Measurements from ENCODE around the gene ARHGAP15. TPM values are rescaled to one million over a fixed set of nuclear protein-coding genes. Genes with fewer than 3 reads are reported as not detected.

ARHGAP15 gene
- total RNA-seq, 1 experiment from 2014 or later, result 0.41 TPM

DNA sequence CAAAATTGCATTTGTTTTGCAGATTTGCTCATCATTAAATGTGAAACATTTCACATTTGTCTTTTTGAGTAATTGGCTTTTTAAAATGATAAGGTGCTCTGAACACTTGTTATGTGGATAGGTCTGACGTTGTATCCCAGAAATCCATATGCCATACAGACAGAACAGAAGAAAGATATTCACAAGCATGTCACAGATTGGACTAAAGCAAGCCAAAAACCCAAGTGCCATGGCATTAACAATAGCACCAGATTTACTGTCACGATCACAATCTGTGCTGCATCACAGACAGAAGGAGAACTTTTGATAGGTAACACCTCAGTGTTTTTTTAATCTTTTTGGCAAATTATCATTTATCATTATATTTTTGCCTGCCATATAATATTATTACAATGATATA is 272.6 kb downstream of the ARHGAP15 start:
- no peak for DNase-seq (ENCODE audit: low read depth, low spot score)
- no TSS peak for BruUV-seq (replicated peaks)
- Histone ChIP-seq H3K4me1 (ENCODE audit: control insufficient read depth, insufficient read depth, low read length) (no peaks in the 10 kb centered on the region), H3K27me3 (ENCODE audit: control insufficient read depth, insufficient read depth, low read length) (no peaks in the 10 kb centered on the region), H3K9me3 (ENCODE audit: control insufficient read depth, insufficient read depth, low read depth, low read length) (no peaks in the 10 kb centered on the region), H3K4me3 (ENCODE audit: low read depth in 2 of 2, low read length in 2 of 2) (no peak overlapping the region), H3K27ac (ENCODE audit: low read length) (no peak overlapping the region), H3K36me3 (ENCODE audit: control insufficient read depth, insufficient read depth, low read length) (no peaks in the 10 kb centered on the region)
- TF ChIP-seq, protein P1, sequence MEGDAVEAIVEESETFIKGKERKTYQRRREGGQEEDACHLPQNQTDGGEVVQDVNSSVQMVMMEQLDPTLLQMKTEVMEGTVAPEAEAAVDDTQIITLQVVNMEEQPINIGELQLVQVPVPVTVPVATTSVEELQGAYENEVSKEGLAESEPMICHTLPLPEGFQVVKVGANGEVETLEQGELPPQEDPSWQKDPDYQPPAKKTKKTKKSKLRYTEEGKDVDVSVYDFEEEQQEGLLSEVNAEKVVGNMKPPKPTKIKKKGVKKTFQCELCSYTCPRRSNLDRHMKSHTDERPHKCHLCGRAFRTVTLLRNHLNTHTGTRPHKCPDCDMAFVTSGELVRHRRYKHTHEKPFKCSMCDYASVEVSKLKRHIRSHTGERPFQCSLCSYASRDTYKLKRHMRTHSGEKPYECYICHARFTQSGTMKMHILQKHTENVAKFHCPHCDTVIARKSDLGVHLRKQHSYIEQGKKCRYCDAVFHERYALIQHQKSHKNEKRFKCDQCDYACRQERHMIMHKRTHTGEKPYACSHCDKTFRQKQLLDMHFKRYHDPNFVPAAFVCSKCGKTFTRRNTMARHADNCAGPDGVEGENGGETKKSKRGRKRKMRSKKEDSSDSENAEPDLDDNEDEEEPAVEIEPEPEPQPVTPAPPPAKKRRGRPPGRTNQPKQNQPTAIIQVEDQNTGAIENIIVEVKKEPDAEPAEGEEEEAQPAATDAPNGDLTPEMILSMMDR (IDR thresholded peaks at IDR 0.05), result no peak
- TF ChIP-seq SIN3A (IDR thresholded peaks at IDR 0.05; ENCODE audit: borderline replicate concordance, insufficient read depth, low read depth, low read length) (no peak), TCF7L2 (IDR thresholded peaks at IDR 0.05; ENCODE audit: low read depth, low read length) (no peak), POLR2AphosphoS5 (IDR thresholded peaks at IDR 0.05; ENCODE audit: low read depth, low read length) (no peak)
- TF ChIP-seq, protein P2, sequence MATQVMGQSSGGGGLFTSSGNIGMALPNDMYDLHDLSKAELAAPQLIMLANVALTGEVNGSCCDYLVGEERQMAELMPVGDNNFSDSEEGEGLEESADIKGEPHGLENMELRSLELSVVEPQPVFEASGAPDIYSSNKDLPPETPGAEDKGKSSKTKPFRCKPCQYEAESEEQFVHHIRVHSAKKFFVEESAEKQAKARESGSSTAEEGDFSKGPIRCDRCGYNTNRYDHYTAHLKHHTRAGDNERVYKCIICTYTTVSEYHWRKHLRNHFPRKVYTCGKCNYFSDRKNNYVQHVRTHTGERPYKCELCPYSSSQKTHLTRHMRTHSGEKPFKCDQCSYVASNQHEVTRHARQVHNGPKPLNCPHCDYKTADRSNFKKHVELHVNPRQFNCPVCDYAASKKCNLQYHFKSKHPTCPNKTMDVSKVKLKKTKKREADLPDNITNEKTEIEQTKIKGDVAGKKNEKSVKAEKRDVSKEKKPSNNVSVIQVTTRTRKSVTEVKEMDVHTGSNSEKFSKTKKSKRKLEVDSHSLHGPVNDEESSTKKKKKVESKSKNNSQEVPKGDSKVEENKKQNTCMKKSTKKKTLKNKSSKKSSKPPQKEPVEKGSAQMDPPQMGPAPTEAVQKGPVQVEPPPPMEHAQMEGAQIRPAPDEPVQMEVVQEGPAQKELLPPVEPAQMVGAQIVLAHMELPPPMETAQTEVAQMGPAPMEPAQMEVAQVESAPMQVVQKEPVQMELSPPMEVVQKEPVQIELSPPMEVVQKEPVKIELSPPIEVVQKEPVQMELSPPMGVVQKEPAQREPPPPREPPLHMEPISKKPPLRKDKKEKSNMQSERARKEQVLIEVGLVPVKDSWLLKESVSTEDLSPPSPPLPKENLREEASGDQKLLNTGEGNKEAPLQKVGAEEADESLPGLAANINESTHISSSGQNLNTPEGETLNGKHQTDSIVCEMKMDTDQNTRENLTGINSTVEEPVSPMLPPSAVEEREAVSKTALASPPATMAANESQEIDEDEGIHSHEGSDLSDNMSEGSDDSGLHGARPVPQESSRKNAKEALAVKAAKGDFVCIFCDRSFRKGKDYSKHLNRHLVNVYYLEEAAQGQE (IDR thresholded peaks at IDR 0.05; ENCODE audit: insufficient read depth in 1 of 2, low read depth in 2 of 2, low read length in 1 of 2), result no peak
- ChIA-PET POLR2A (no interaction called here), CTCF (no interaction called here)
- intact Hi-C loops (cut with micrococcal nuclease; ENCODE audit: unreplicated experiment) (no loop called here), in situ Hi-C loops (cut with HindIII; ENCODE audit: low pct_unique_long_range_greater_than_20kb, low sequenced_read_pairs) (no loop called here)
- ATAC-seq, result no peak

DNA sequence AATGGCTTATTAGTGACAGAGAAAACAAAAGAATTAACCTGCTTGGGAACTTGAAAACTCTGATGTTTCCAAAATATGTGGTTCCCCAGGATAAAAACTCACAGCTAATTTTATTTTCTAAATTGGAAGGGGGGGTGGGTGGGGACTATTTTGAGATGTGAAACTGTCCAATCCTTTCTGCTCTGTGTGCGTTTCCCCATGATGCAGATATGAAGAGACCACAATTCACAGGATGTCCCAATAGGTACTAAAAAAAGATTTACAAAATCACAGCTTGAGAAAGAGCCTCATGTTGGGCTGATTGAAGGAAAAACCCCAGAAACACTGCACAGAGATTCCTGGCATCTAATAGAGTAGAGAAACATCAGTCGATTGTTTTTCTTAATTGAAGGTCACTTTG is 273.2 kb downstream of the ARHGAP15 start:
- Histone ChIP-seq H3K27me3 (ENCODE audit: control insufficient read depth, insufficient read depth, low read length) (no peaks in the 10 kb centered on the region), H3K9me3 (ENCODE audit: control insufficient read depth, insufficient read depth, low read depth, low read length) (no peaks in the 10 kb centered on the region), H3K27ac (ENCODE audit: low read length) (no peak overlapping the region), H3K36me3 (ENCODE audit: control insufficient read depth, insufficient read depth, low read length) (no peaks in the 10 kb centered on the region), H3K4me1 (ENCODE audit: control insufficient read depth, insufficient read depth, low read length) (no peaks in the 10 kb centered on the region), H3K4me3 (ENCODE audit: low read depth in 2 of 2, low read length in 2 of 2) (no peak overlapping the region)
- CTCF ChIA-PET, result no interaction called here
- BruUV-seq (replicated peaks), result no TSS peak
- POLR2A ChIA-PET, result no interaction called here
- TF ChIP-seq POLR2AphosphoS5 (IDR thresholded peaks at IDR 0.05; ENCODE audit: low read depth, low read length) (no peak), TCF7L2 (IDR thresholded peaks at IDR 0.05; ENCODE audit: low read depth, low read length) (no peak), SIN3A (IDR thresholded peaks at IDR 0.05; ENCODE audit: borderline replicate concordance, insufficient read depth, low read depth, low read length) (no peak)
- TF ChIP-seq, protein P1 (IDR thresholded peaks at IDR 0.05), result no peak
- TF ChIP-seq, protein P2 (IDR thresholded peaks at IDR 0.05; ENCODE audit: insufficient read depth in 1 of 2, low read depth in 2 of 2, low read length in 1 of 2), result no peak
- ATAC-seq (no peak), DNase-seq (ENCODE audit: low read depth, low spot score) (no peak)
- in situ Hi-C loops (cut with HindIII; ENCODE audit: low pct_unique_long_range_greater_than_20kb, low sequenced_read_pairs), result no loop called here
- intact Hi-C loops (cut with micrococcal nuclease; ENCODE audit: unreplicated experiment), result no loop called here
